CD4-positive, alpha-beta T cell (primary cell): ENCODE measurements around the gene PTGER4. TPM values are rescaled to one million over a fixed set of nuclear protein-coding genes. Genes with fewer than 3 reads are reported as not detected.

Source experiments
- ATAC-seq: fragments of 200-7000 bp; cut with Tn5 transposase; one replicate; pipeline ENCODE4 v1.10.0; 2022; ENCODE audit warnings: mild to moderate bottlenecking; ENCODE audit not compliant: poor library complexity
- CTCF ChIA-PET: fragments of 350-600 bp; sonication (Branson Sonifier 250); formaldehyde crosslinking; loops from one replicate; lab custom pipeline; 2021; ENCODE audit warnings: antibody characterized with exemption, inconsistent platforms; lab: Charles Lee
- POLR2A ChIA-PET: fragments of 350-600 bp; sonication (Branson Sonifier 250); formaldehyde crosslinking; loops from one replicate; lab custom pipeline; 2021; ENCODE audit warnings: antibody characterized with exemption, inconsistent platforms; lab: Charles Lee
- DNase-seq, 14 experiments: peaks; one replicate each; pipeline ENCODE4 v3.0.0-alpha.2; 2013 to 2020; ENCODE audit warnings: mixed read lengths in 2 of 14
- H3K27ac ChIP-seq, 2 donors: one replicate each; pipeline versions ENCODE4 v1.5.1 to v1.7.0; 2013; ENCODE audit warnings: low read length in 2 of 2, low read depth in 1 of 2, mild to moderate bottlenecking in 1 of 2
- H3K27me3 ChIP-seq, 2 experiments: 1 replicate in 1 of 2; 2 replicates in 1 of 2; pipeline versions ENCODE4 v1.6.1 to v1.7.0; 2013; ENCODE audit warnings: low read length in 2 of 2, control low read depth in 1 of 2, mild to moderate bottlenecking in 1 of 2, moderate library complexity in 1 of 2; ENCODE audit not compliant: insufficient read depth in 2 of 2, control insufficient read depth in 1 of 2
- H3K36me3 ChIP-seq: one replicate; pipeline ENCODE4 v1.6.1; 2013; ENCODE audit warnings: low read length, control low read depth; ENCODE audit not compliant: insufficient read depth
- H3K4me1 ChIP-seq: one replicate; pipeline ENCODE4 v1.6.1; 2013; ENCODE audit warnings: low read length, control low read depth; ENCODE audit not compliant: insufficient read depth
- H3K4me3 ChIP-seq: one replicate; pipeline ENCODE4 v1.5.1; 2013; ENCODE audit warnings: mild to moderate bottlenecking, low read length, moderate library complexity
- H3K9me3 ChIP-seq, 2 experiments: 1 replicate in 1 of 2; 2 replicates in 1 of 2; pipeline versions ENCODE4 v1.6.1 to v1.7.0; 2013; ENCODE audit warnings: low read length in 2 of 2, mild to moderate bottlenecking in 2 of 2, control low read depth in 1 of 2, moderate library complexity in 1 of 2; ENCODE audit not compliant: control insufficient read depth in 1 of 2, insufficient read depth in 1 of 2
- H3K27ac Mint-ChIP-seq: one replicate; pipeline ENCODE4 v1.8.0; 2020; ENCODE audit warnings: mixed read lengths
- H3K27me3 Mint-ChIP-seq: one replicate; pipeline ENCODE4 v1.8.0; 2021; ENCODE audit warnings: mixed read lengths
- H3K36me3 Mint-ChIP-seq: one replicate; pipeline ENCODE4 v1.8.0; 2021; ENCODE audit warnings: low read depth, mixed read lengths
- H3K4me1 Mint-ChIP-seq: one replicate; pipeline ENCODE4 v1.8.0; 2021; ENCODE audit warnings: low read depth, mixed read lengths
- H3K4me3 Mint-ChIP-seq: one replicate; pipeline ENCODE4 v1.8.0; 2020; ENCODE audit warnings: mild to moderate bottlenecking, mixed read lengths
- H3K9me3 Mint-ChIP-seq: one replicate; pipeline ENCODE4 v1.8.0; 2020; ENCODE audit warnings: mixed read lengths
- intact Hi-C, 2 experiments: fragments of 100-400 bp; cut with DNase I in 1 of 2; cut with micrococcal nuclease in 1 of 2; formaldehyde crosslinking; loops; one replicate each; pipeline versions ENCODE4 v1.15.1 to v1.9.0; 2023 to 2025; cut with DNase I, micrococcal nuclease
- total RNA-seq, 174 experiments: library from RNA in 2 of 174; stranded (reverse) in 2 of 174; gene quantifications; one replicate each; pipeline ENCODE4 v1.2.3 and lab custom pipeline; 2021 to 2026
- TF ChIP-seq, protein P1 (sequence below): fragments of 200-600 bp; IDR thresholded peaks from one replicate; pipeline ENCODE4 v1.8.0; 2022; ENCODE audit warnings: antibody characterized with exemption, mild to moderate bottlenecking

PTGER4 gene
- total RNA-seq, 2 experiments from 2014 or later, result 352 to 356 TPM

DNA sequence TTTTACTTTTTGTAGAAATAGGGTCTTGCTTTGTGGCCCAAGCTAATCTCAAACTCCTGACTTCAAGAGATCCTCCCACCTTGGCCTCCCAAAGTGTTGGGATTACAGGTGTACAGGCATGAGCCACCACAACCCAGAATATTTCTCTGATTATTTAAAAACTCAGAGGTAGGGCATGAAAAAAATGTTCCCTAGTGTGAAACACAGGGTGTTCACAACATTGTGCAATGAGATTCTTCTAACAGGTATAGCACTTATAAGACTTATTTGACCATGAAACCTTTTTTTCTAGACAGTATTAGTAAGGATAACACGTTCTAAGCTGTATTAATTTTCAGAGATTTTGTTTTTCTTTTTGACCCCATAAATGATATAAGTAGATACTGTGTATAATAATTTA is 13.1 kb upstream of the PTGER4 start:
- ChIA-PET CTCF (interaction anchor here (0.8 to 1.6 kb wide), 2 partner anchors 12 to 19 kb away, joined by 3 to 5 read pairs; no protein-coding TSS in a partner anchor), POLR2A (no interaction called here)
- no peak for DNase-seq
- peaks cover 29% of the 10 kb centered on the region for H3K4me1 Mint-ChIP-seq
- H3K9me3 Mint-ChIP-seq, result no peaks in the 10 kb centered on the region
- Histone ChIP-seq H3K27me3 (no peaks in the 10 kb centered on the region), H3K4me1 (peaks cover 14% of the 10 kb centered on the region), H3K4me3 (no peak overlapping the region), H3K27ac (no peak overlapping the region), H3K9me3 (no peaks in the 10 kb centered on the region), H3K36me3 (no peaks in the 10 kb centered on the region)
- no peak for ATAC-seq
- no peaks in the 10 kb centered on the region for H3K36me3 Mint-ChIP-seq
- no peak overlapping the region for H3K4me3 Mint-ChIP-seq
- TF ChIP-seq, protein P1, sequence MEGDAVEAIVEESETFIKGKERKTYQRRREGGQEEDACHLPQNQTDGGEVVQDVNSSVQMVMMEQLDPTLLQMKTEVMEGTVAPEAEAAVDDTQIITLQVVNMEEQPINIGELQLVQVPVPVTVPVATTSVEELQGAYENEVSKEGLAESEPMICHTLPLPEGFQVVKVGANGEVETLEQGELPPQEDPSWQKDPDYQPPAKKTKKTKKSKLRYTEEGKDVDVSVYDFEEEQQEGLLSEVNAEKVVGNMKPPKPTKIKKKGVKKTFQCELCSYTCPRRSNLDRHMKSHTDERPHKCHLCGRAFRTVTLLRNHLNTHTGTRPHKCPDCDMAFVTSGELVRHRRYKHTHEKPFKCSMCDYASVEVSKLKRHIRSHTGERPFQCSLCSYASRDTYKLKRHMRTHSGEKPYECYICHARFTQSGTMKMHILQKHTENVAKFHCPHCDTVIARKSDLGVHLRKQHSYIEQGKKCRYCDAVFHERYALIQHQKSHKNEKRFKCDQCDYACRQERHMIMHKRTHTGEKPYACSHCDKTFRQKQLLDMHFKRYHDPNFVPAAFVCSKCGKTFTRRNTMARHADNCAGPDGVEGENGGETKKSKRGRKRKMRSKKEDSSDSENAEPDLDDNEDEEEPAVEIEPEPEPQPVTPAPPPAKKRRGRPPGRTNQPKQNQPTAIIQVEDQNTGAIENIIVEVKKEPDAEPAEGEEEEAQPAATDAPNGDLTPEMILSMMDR, result no peak
- no peaks in the 10 kb centered on the region for H3K27me3 Mint-ChIP-seq
- intact Hi-C loops, result no loop called here
- H3K27ac Mint-ChIP-seq, result no peak overlapping the region

DNA sequence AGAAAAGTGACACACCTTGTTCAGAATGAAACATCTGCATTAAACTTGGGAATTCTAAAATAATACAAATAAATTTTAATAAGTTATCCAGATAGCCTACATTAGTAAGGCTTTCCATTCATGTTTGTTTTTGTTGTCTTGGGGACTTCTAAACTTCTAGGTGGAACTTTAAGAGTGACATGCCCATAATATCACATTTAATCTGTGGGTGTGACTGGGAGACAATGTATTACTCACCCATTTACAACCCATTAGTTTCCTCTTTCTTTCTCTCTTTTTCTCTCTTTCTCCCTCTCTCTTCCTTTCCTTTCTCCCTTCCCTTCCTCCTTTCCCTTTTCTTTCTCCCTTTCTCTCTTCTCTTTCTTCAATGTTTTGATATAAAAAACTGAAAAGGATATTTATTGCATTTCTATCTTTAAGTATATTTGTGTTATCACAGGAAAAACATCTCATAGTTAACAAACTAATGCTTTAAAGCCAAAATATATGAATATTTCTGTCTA is 12.5 kb upstream of the PTGER4 start:
- Mint-ChIP-seq H3K27ac (no peak overlapping the region), H3K4me1 (peaks cover 30% of the 10 kb centered on the region), H3K4me3 (no peak overlapping the region), H3K36me3 (no peaks in the 10 kb centered on the region), H3K9me3 (no peaks in the 10 kb centered on the region), H3K27me3 (no peaks in the 10 kb centered on the region)
- Histone ChIP-seq H3K9me3 (no peaks in the 10 kb centered on the region), H3K27me3 (no peaks in the 10 kb centered on the region), H3K4me3 (no peak overlapping the region), H3K36me3 (no peaks in the 10 kb centered on the region), H3K27ac (no peak overlapping the region), H3K4me1 (peaks cover 14% of the 10 kb centered on the region)
- no peak for ATAC-seq
- intact Hi-C loops, result no loop called here
- ChIA-PET POLR2A (no interaction called here), CTCF (no interaction called here)
- TF ChIP-seq, protein P1, result no peak
- DNase-seq, result no peak

DNA sequence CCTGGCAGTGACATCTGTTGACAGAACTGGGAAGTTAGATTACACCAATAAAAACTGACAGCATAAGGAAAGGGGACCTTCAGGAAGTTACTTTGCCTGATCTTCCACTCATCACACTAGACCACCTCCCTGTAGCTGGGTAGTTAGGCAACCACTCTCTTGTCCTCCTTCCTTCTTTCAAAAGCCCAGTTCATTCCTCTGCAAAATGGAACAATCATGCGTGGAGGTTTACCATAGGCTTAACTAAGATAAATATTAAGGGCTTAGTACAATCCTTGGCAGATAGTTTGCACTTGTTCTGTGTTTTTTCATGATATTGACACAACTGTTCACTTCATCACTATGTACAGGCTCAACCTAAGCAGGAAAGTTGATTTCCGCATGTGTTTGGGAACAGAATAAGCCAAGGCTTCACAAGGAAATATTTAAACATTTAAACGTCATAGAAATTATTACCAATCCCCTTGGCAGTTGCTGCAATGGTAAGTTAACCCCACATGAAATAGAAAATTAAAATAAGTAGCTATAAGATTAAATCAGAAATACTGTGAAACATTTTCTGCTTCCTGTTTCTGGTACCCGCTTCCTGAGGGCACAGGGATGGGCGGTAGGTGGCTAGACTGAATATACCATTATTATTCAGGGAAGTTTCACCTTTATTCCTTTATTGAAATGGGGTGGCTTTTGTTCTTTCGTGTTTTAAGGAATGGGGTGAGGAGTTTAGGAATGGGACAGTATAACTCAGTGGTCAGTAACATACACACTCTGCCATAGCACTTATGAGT is 9.9 kb upstream of the PTGER4 start:
- no peaks in the 10 kb centered on the region for H3K27me3 ChIP-seq
- H3K4me1 ChIP-seq, result peaks cover 22% of the 10 kb centered on the region
- no peaks in the 10 kb centered on the region for H3K36me3 Mint-ChIP-seq
- H3K9me3 Mint-ChIP-seq, result no peaks in the 10 kb centered on the region
- no peak overlapping the region for H3K4me3 ChIP-seq
- DNase-seq, result peak in 1 of 14 experiments; percentile 12
- no peaks in the 10 kb centered on the region for H3K27me3 Mint-ChIP-seq
- CTCF ChIA-PET, result interaction anchor here (0.6 to 2.3 kb wide), 3 partner anchors 17 to 683 kb away, joined by 3 to 11 read pairs (median 3); no protein-coding TSS in a partner anchor
- peak overlapping the region in 1 of 2 donors; percentile 15 for H3K27ac ChIP-seq
- peak; percentile 20 for ATAC-seq
- TF ChIP-seq, protein P1, result no peak
- H3K36me3 ChIP-seq, result no peaks in the 10 kb centered on the region
- peaks cover 56% of the 10 kb centered on the region for H3K4me1 Mint-ChIP-seq
- POLR2A ChIA-PET, result interaction anchor here (0.7 to 5.0 kb wide), 5 partner anchors 11 to 89 kb away, joined by 3 to 25 read pairs (median 4); partner anchors contain the start of gene PTGER4
- H3K4me3 Mint-ChIP-seq, result peak overlapping the region; percentile 59
- no peaks in the 10 kb centered on the region for H3K9me3 ChIP-seq
- intact Hi-C loops, result loop anchor here in 1 of 2 experiments (2.0 kb wide), 1 partner anchor 13 kb away; no protein-coding TSS in a partner anchor
- peak overlapping the region; percentile 12 for H3K27ac Mint-ChIP-seq
